Neuronal stem cell (in vitro differentiated cells): ENCODE measurements around the gene DDC.
A peak's percentile ranks its signal among the peaks of the same experiment; 100 is the strongest.

Experiments used
- DNase-seq: peaks from one replicate; pipeline ENCODE4 v3.0.0-alpha.2; 2013; ENCODE audit warnings: low spot score
- H2AFZ ChIP-seq: one replicate; pipeline ENCODE4 v1.6.1; 2013; ENCODE audit warnings: mild to moderate bottlenecking, low read length, inconsistent platforms
- H2AK5ac ChIP-seq: 2 replicates; pipeline ENCODE4 v1.6.1; 2013; ENCODE audit warnings: low read depth, mild to moderate bottlenecking, inconsistent platforms, low read length, moderate library complexity, mixed read lengths
- H2BK120ac ChIP-seq: 2 replicates; pipeline ENCODE4 v1.6.1; 2013; ENCODE audit warnings: low read depth, mild to moderate bottlenecking, inconsistent platforms, low read length, moderate library complexity, mixed read lengths
- H2BK12ac ChIP-seq: one replicate; pipeline ENCODE4 v1.6.1; 2013; ENCODE audit warnings: low read length, inconsistent platforms
- H2BK15ac ChIP-seq: 2 replicates; pipeline ENCODE4 v1.6.1; 2013; ENCODE audit warnings: mild to moderate bottlenecking, low read length, inconsistent platforms, mixed read lengths
- H2BK5ac ChIP-seq: one replicate; pipeline ENCODE4 v1.6.1; 2013; ENCODE audit warnings: inconsistent platforms, mild to moderate bottlenecking, low read length, moderate library complexity
- H3K14ac ChIP-seq: one replicate; pipeline ENCODE4 v1.6.1; 2013; ENCODE audit warnings: low read length, inconsistent platforms
- H3K18ac ChIP-seq: 2 replicates; pipeline ENCODE4 v1.6.1; 2013; ENCODE audit warnings: low read length, inconsistent platforms
- H3K23ac ChIP-seq: 2 replicates; pipeline ENCODE4 v1.6.1; 2013; ENCODE audit warnings: low read depth, mild to moderate bottlenecking, mixed read lengths, low read length, inconsistent platforms; ENCODE audit not compliant: poor library complexity
- H3K27ac ChIP-seq: replicated peaks from 3 replicates; pipeline ENCODE4 v1.5.1; 2013; ENCODE audit warnings: low read length, inconsistent platforms
- H3K27me3 ChIP-seq, 3 experiments: 2 replicates each; pipeline ENCODE4 v1.6.1; 2013; ENCODE audit warnings: low read length in 3 of 3, mild to moderate bottlenecking in 2 of 3, inconsistent platforms in 1 of 3, low read depth in 1 of 3, mixed read lengths in 1 of 3, moderate library complexity in 1 of 3; ENCODE audit not compliant: control insufficient read depth in 3 of 3, insufficient read depth in 3 of 3
- H3K36me3 ChIP-seq, 2 donors: replicated peaks in 1 of 2; 2 replicates each; pipeline ENCODE4 v1.6.1; 2013; ENCODE audit warnings: low read length in 2 of 2; ENCODE audit not compliant: control insufficient read depth in 2 of 2, insufficient read depth in 2 of 2
- H3K4ac ChIP-seq: 2 replicates; pipeline ENCODE4 v1.6.1; 2013; ENCODE audit warnings: inconsistent platforms, mild to moderate bottlenecking, low read length, moderate library complexity
- H3K4me1 ChIP-seq, 2 donors: 1 replicate in 1 of 2; 2 replicates in 1 of 2; pipeline ENCODE4 v1.6.1; 2013; ENCODE audit warnings: low read length in 2 of 2, low read depth in 1 of 2; ENCODE audit not compliant: control insufficient read depth in 2 of 2, insufficient read depth in 1 of 2
- H3K4me2 ChIP-seq: one replicate; pipeline ENCODE4 v1.6.1; 2013; ENCODE audit warnings: mild to moderate bottlenecking, low read length, inconsistent platforms; ENCODE audit not compliant: insufficient read depth, poor library complexity, severe bottlenecking
- H3K4me3 ChIP-seq, 2 donors: 2 replicates each; pipeline ENCODE4 v1.5.1; 2013; ENCODE audit warnings: low read length in 2 of 2, mild to moderate bottlenecking in 2 of 2, inconsistent platforms in 1 of 2, moderate library complexity in 1 of 2
- H3K79me1 ChIP-seq: one replicate; pipeline ENCODE4 v1.6.1; 2013; ENCODE audit warnings: low read depth, mild to moderate bottlenecking, inconsistent platforms, low read length, moderate library complexity
- H3K9ac ChIP-seq: one replicate; pipeline ENCODE4 v1.6.1; 2013; ENCODE audit warnings: mild to moderate bottlenecking, low read depth, low read length, inconsistent platforms; ENCODE audit not compliant: poor library complexity
- H3K9me3 ChIP-seq, 2 donors: replicated peaks in 1 of 2; 2 replicates each; pipeline versions ENCODE3 to v1.6.1; 2013; ENCODE audit warnings: low read length in 2 of 2, mild to moderate bottlenecking in 2 of 2, inconsistent platforms in 1 of 2, low read depth in 1 of 2, mixed read lengths in 1 of 2, moderate library complexity in 1 of 2; ENCODE audit not compliant: control insufficient read depth in 2 of 2, insufficient read depth in 1 of 2
- H4K8ac ChIP-seq: one replicate; pipeline ENCODE4 v1.6.1; 2013; ENCODE audit warnings: low read depth, mild to moderate bottlenecking, inconsistent platforms, low read length, moderate library complexity
- H4K91ac ChIP-seq: one replicate; pipeline ENCODE4 v1.6.1; 2013; ENCODE audit warnings: low read length, low read depth, mild to moderate bottlenecking, inconsistent platforms; ENCODE audit not compliant: poor library complexity
- WGBS, 2 donors: extraction: QIAGEN DNeasy Blood & Tissue Kit; methylation state at CpG; one replicate each; pipeline ENCODE4 v1.1.7; 2013; ENCODE audit warnings: missing lambda C conversion rate in 2 of 2, mixed read lengths in 1 of 2; ENCODE audit not compliant: insufficient read length in 2 of 2, insufficient replicate concordance in 1 of 2; ENCODE audit errors: extremely low coverage in 2 of 2; 5-methylcytosine and 5-hydroxymethylcytosine counted together

Gene DDC

GRCh38 chr7:50471970-50472369, 93.2 kb downstream of the DDC start:
- no peak overlapping the region for H3K4me2 ChIP-seq
- H4K8ac ChIP-seq, result no peak overlapping the region
- H2AFZ ChIP-seq, result no peak overlapping the region
- no peak overlapping the region for H3K14ac ChIP-seq
- no peak for DNase-seq
- no peak overlapping the region for H3K23ac ChIP-seq
- H3K4ac ChIP-seq, result no peak overlapping the region
- no peak overlapping the region for H3K4me3 ChIP-seq
- no peaks in the 10 kb centered on the region for H3K79me1 ChIP-seq
- no peak overlapping the region for H3K27ac ChIP-seq
- H3K36me3 ChIP-seq, result no peaks in the 10 kb centered on the region
- H2AK5ac ChIP-seq, result no peak overlapping the region
- H2BK5ac ChIP-seq, result no peak overlapping the region
- no peak overlapping the region for H4K91ac ChIP-seq
- no peak overlapping the region for H2BK120ac ChIP-seq
- H3K18ac ChIP-seq, result no peak overlapping the region
- no peak overlapping the region for H3K9ac ChIP-seq
- peaks cover 0 to 6% (median 6%) of the 10 kb centered on the region in 3 experiments for H3K27me3 ChIP-seq
- no CpG with 5 or more reads among the region's 5 CpGs for WGBS, 2 donors
- no peak overlapping the region for H2BK15ac ChIP-seq
- no peaks in the 10 kb centered on the region for H3K9me3 ChIP-seq
- H2BK12ac ChIP-seq, result no peak overlapping the region
- peaks cover 0 to 1% of the 10 kb centered on the region in 2 donors for H3K4me1 ChIP-seq

- Histone ChIP-seq H2BK120ac (no peak overlapping the region), H2AK5ac (peak overlapping the region; percentile 48), H2AFZ (no peak overlapping the region), H3K23ac (no peak overlapping the region), H3K4ac (no peak overlapping the region), H3K27me3 (peaks cover 0 to 11% (median 6%) of the 10 kb centered on the region in 3 experiments), H3K9ac (no peak overlapping the region), H4K91ac (no peak overlapping the region), H3K36me3 (no peaks in the 10 kb centered on the region), H3K18ac (peak overlapping the region; percentile 39), H3K14ac (no peak overlapping the region), H3K79me1 (no peaks in the 10 kb centered on the region), H3K4me3 (no peak overlapping the region), H2BK12ac (no peak overlapping the region), H2BK15ac (no peak overlapping the region), H3K27ac (no peak overlapping the region), H4K8ac (no peak overlapping the region), H3K4me1 (peaks cover 0 to 1% of the 10 kb centered on the region in 2 donors), H3K4me2 (no peak overlapping the region), H3K9me3 (peaks cover 0 to 2% of the 10 kb centered on the region in 2 donors), H2BK5ac (no peak overlapping the region)
- WGBS, 2 donors, result no CpG with 5 or more reads among the region's 17 CpGs
- DNase-seq, result no peak
Measured at GRCh38 chr7:50470250-50471163, 94.7 kb downstream of the DDC start.

GRCh38 chr7:50469181-50469580, 96.0 kb downstream of the DDC start:
- no peak overlapping the region for H3K4ac ChIP-seq
- H3K14ac ChIP-seq, result no peak overlapping the region
- WGBS, 2 donors, result no CpG with 5 or more reads among the region's 4 CpGs

GRCh38 chr7:50467817-50468610, 97.2 kb downstream of the DDC start:
- H3K4me3 ChIP-seq, result no peak overlapping the region
- H2AFZ ChIP-seq, result peak overlapping the region; percentile 85
- H4K8ac ChIP-seq, result no peak overlapping the region
- WGBS, 2 donors, result no CpG with 5 or more reads among the region's 30 CpGs
- no peak overlapping the region for H4K91ac ChIP-seq
- H2BK15ac ChIP-seq, result no peak overlapping the region
- no peak overlapping the region for H2BK5ac ChIP-seq
- H3K27ac ChIP-seq, result no peak overlapping the region
- peaks cover 0 to 11% (median 6%) of the 10 kb centered on the region in 3 experiments for H3K27me3 ChIP-seq
- no peak overlapping the region for H3K14ac ChIP-seq
- H3K9ac ChIP-seq, result no peak overlapping the region
- peaks cover 0 to 1% of the 10 kb centered on the region in 2 donors for H3K4me1 ChIP-seq
- no peaks in the 10 kb centered on the region for H3K79me1 ChIP-seq
- H3K23ac ChIP-seq, result peak overlapping the region; percentile 48
- no peak overlapping the region for H2AK5ac ChIP-seq
- H3K4ac ChIP-seq, result no peak overlapping the region
- H3K4me2 ChIP-seq, result no peak overlapping the region
- peak overlapping the region; percentile 85 for H3K18ac ChIP-seq
- no peak overlapping the region for H2BK120ac ChIP-seq
- no peak overlapping the region for H2BK12ac ChIP-seq
- DNase-seq, result peak; percentile 64
- no peaks in the 10 kb centered on the region for H3K36me3 ChIP-seq
- peaks cover 0 to 2% of the 10 kb centered on the region in 2 donors for H3K9me3 ChIP-seq

More at GRCh38 chr7:50469181-50469580, 96.0 kb downstream of the DDC start:
- peaks cover 0 to 2% of the 10 kb centered on the region in 2 donors for H3K9me3 ChIP-seq
- no peaks in the 10 kb centered on the region for H3K36me3 ChIP-seq
- DNase-seq, result no peak
- H4K8ac ChIP-seq, result no peak overlapping the region
- no peak overlapping the region for H3K27ac ChIP-seq
- no peak overlapping the region for H3K18ac ChIP-seq
- H3K4me3 ChIP-seq, result no peak overlapping the region
- H2BK120ac ChIP-seq, result no peak overlapping the region
- no peak overlapping the region for H3K23ac ChIP-seq
- no peak overlapping the region for H2BK12ac ChIP-seq
- H2BK15ac ChIP-seq, result no peak overlapping the region
- H3K9ac ChIP-seq, result no peak overlapping the region
- H2AFZ ChIP-seq, result no peak overlapping the region
- H3K27me3 ChIP-seq, result peaks cover 0 to 11% (median 6%) of the 10 kb centered on the region in 3 experiments
- no peak overlapping the region for H4K91ac ChIP-seq
- H3K79me1 ChIP-seq, result no peaks in the 10 kb centered on the region
- peaks cover 0 to 1% of the 10 kb centered on the region in 2 donors for H3K4me1 ChIP-seq
- no peak overlapping the region for H2AK5ac ChIP-seq
- no peak overlapping the region for H2BK5ac ChIP-seq
- H3K4me2 ChIP-seq, result no peak overlapping the region
